H1 (cell line): ENCODE measurements around the gene GJC3. TPM values are rescaled to one million over a fixed set of nuclear protein-coding genes. Genes with fewer than 3 reads are reported as not detected.

Experiments
- CTCF ChIA-PET: fragments of 300-600 bp; sonication (Branson Sonifier 250); formaldehyde crosslinking; loops from one replicate; lab custom pipeline; 2021; ENCODE audit not compliant: partially characterized antibody; lab: Charles Lee
- POLR2A ChIA-PET: fragments of 300-600 bp; sonication (Branson Sonifier 250); formaldehyde crosslinking; loops from one replicate; lab custom pipeline; 2021; ENCODE audit warnings: inconsistent platforms; ENCODE audit not compliant: partially characterized antibody; lab: Charles Lee
- DNase-seq, 2 experiments: peaks; one replicate each; pipeline versions ENCODE4 v3.0.0 to v3.0.0-alpha.2; 2010 to 2022; ENCODE audit warnings: low spot score in 2 of 2, low read depth in 1 of 2, mixed read lengths in 1 of 2
- FAIRE-seq: peaks from 2 replicates; lab custom pipeline; 2011; peaks lifted over from hg19 to GRCh38; lab: Jason Lieb, UNC
- H2AFZ ChIP-seq: 2 replicates; pipeline ENCODE4 v1.8.1; 2012; ENCODE audit warnings: low read length, inconsistent platforms
- H2AK5ac ChIP-seq: 2 replicates; pipeline ENCODE4 v1.6.1; 2013; ENCODE audit warnings: low read depth, low read length
- H2BK120ac ChIP-seq: replicated peaks from 2 replicates; pipeline ENCODE3; 2013; ENCODE audit warnings: low read depth, low read length, inconsistent platforms
- H2BK12ac ChIP-seq: 2 replicates; pipeline ENCODE4 v1.6.1; 2013; ENCODE audit warnings: low read depth, low read length
- H2BK15ac ChIP-seq: 2 replicates; pipeline ENCODE4 v1.6.1; 2013; ENCODE audit warnings: low read length
- H2BK20ac ChIP-seq: 2 replicates; pipeline ENCODE4 v1.6.1; 2013; ENCODE audit warnings: low read length
- H2BK5ac ChIP-seq: 2 replicates; pipeline ENCODE4 v1.6.1; 2013; ENCODE audit warnings: low read depth, low read length
- H3K14ac ChIP-seq: 2 replicates; pipeline ENCODE4 v1.6.1; 2013; ENCODE audit warnings: inconsistent platforms; ENCODE audit not compliant: insufficient read length
- H3K18ac ChIP-seq: 2 replicates; pipeline ENCODE4 v1.6.1; 2013; ENCODE audit warnings: low read length; ENCODE audit errors: extremely low read depth
- H3K23ac ChIP-seq: 2 replicates; pipeline ENCODE4 v1.6.1; 2013; ENCODE audit warnings: inconsistent platforms; ENCODE audit not compliant: insufficient read length
- H3K23me2 ChIP-seq: 2 replicates; pipeline ENCODE4 v1.6.1; 2013; ENCODE audit warnings: low read depth, low read length
- H3K27ac ChIP-seq: 2 replicates; pipeline ENCODE4 v1.6.1; 2011; ENCODE audit warnings: low read depth, low read length, inconsistent platforms
- H3K27me3 ChIP-seq, 4 experiments: replicated peaks in 1 of 4; 1 replicate in 1 of 4; 2 replicates in 3 of 4; pipeline versions ENCODE4 v1.6.1 to v1.8.1; 2011 to 2013; ENCODE audit warnings: low read length in 3 of 4, mild to moderate bottlenecking in 3 of 4, inconsistent platforms in 2 of 4, mixed read lengths in 2 of 4, moderate library complexity in 1 of 4; ENCODE audit not compliant: control insufficient read depth in 3 of 4, insufficient read depth in 3 of 4; ENCODE audit errors: extremely low read depth in 1 of 4
- H3K36me3 ChIP-seq, 4 experiments: 2 replicates each; pipeline versions ENCODE4 v1.6.1 to v1.8.1; 2011 to 2013; ENCODE audit warnings: mild to moderate bottlenecking in 4 of 4, low read length in 3 of 4, moderate library complexity in 2 of 4, control low read depth in 1 of 4, inconsistent platforms in 1 of 4; ENCODE audit not compliant: insufficient read depth in 4 of 4, control insufficient read depth in 2 of 4
- H3K4ac ChIP-seq: replicated peaks from 2 replicates; pipeline ENCODE3; 2013; ENCODE audit warnings: low read length, low read depth, mixed read lengths, inconsistent platforms; ENCODE audit not compliant: insufficient read length
- H3K4me1 ChIP-seq, 4 experiments: replicated peaks in 1 of 4; 1 replicate in 1 of 4; 2 replicates in 3 of 4; pipeline versions ENCODE4 v1.6.1 to v1.8.1; 2011 to 2013; ENCODE audit warnings: low read length in 3 of 4, inconsistent platforms in 2 of 4, mixed read lengths in 1 of 4; ENCODE audit not compliant: insufficient read depth in 4 of 4, control insufficient read depth in 3 of 4
- H3K4me2 ChIP-seq, 2 experiments: 2 replicates each; pipeline versions ENCODE4 v1.6.1 to v1.8.1; 2011 to 2013; ENCODE audit warnings: low read depth in 2 of 2, low read length in 2 of 2, control low read depth in 1 of 2, inconsistent platforms in 1 of 2, mild to moderate bottlenecking in 1 of 2; ENCODE audit not compliant: insufficient read depth in 1 of 2
- H3K4me3 ChIP-seq, 4 experiments: fragments of 200-600, 300-600 bp in 1 of 4; sonication (generic), shearing (Covaris generic), sonication (Bioruptor Twin) in 1 of 4; 2 replicates each; pipeline versions ENCODE4 v1.5.1 to v1.8.1; 2011 to 2016; ENCODE audit warnings: low read length in 4 of 4, low read depth in 3 of 4, control low read depth in 2 of 4, inconsistent platforms in 2 of 4, mild to moderate bottlenecking in 2 of 4, mixed read lengths in 1 of 4, moderate library complexity in 1 of 4; ENCODE audit not compliant: insufficient read depth in 2 of 4; ENCODE audit errors: extremely low read depth in 1 of 4
- H3K56ac ChIP-seq: replicated peaks from 2 replicates; pipeline ENCODE3; 2013; ENCODE audit warnings: low read depth, mild to moderate bottlenecking, mixed read lengths, low read length, inconsistent platforms; ENCODE audit not compliant: insufficient read length
- H3K79me1 ChIP-seq: 2 replicates; pipeline ENCODE4 v1.6.1; 2013; ENCODE audit warnings: low read depth, low read length, control low read depth
- H3K79me2 ChIP-seq, 2 experiments: 2 replicates each; pipeline versions ENCODE4 v1.6.1 to v1.8.1; 2012 to 2013; ENCODE audit warnings: low read length in 2 of 2, mild to moderate bottlenecking in 2 of 2, inconsistent platforms in 1 of 2; ENCODE audit not compliant: insufficient read depth in 2 of 2, control insufficient read depth in 1 of 2
- H3K9ac ChIP-seq, 4 experiments: replicated peaks in 1 of 4; 1 replicate in 1 of 4; 2 replicates in 3 of 4; pipeline versions ENCODE4 v1.6.1 to v1.8.1; 2011 to 2013; ENCODE audit warnings: low read depth in 3 of 4, low read length in 3 of 4, control low read depth in 2 of 4, mild to moderate bottlenecking in 2 of 4, moderate library complexity in 2 of 4, inconsistent platforms in 1 of 4; ENCODE audit errors: extremely low read depth in 1 of 4
- H3K9me3 ChIP-seq, 2 experiments: 2 replicates each; pipeline versions ENCODE4 v1.6.1 to v1.8.1; 2012 to 2013; ENCODE audit warnings: mild to moderate bottlenecking in 2 of 2, moderate library complexity in 2 of 2, control low read depth in 1 of 2, inconsistent platforms in 1 of 2, low read depth in 1 of 2, low read length in 1 of 2, mixed read lengths in 1 of 2; ENCODE audit not compliant: insufficient read depth in 2 of 2
- H4K20me1 ChIP-seq, 2 experiments: replicated peaks in 1 of 2; 2 replicates each; pipeline versions ENCODE3 to v1.8.1; 2011 to 2013; ENCODE audit warnings: inconsistent platforms in 2 of 2, low read length in 2 of 2, mild to moderate bottlenecking in 1 of 2; ENCODE audit not compliant: insufficient read depth in 2 of 2, control insufficient read depth in 1 of 2
- H4K5ac ChIP-seq: 2 replicates; pipeline ENCODE4 v1.6.1; 2013; ENCODE audit warnings: low read length, low read depth, mixed read lengths, inconsistent platforms; ENCODE audit not compliant: insufficient read length
- H4K8ac ChIP-seq: 2 replicates; pipeline ENCODE4 v1.8.0; 2013; ENCODE audit warnings: mild to moderate bottlenecking, moderate library complexity, low read length, inconsistent platforms; ENCODE audit not compliant: insufficient read depth; ENCODE audit errors: extremely low read depth
- H4K91ac ChIP-seq: replicated peaks from 2 replicates; pipeline ENCODE3; 2013; ENCODE audit warnings: low read length, mixed read lengths, inconsistent platforms; ENCODE audit not compliant: insufficient read length
- ATF2 ChIP-seq: IDR thresholded peaks from 2 replicates; pipeline ENCODE4 v1.6.1; 2012; ENCODE audit warnings: low read length, inconsistent platforms
- BCL11A ChIP-seq, 2 experiments: IDR thresholded peaks; one replicate each; pipeline ENCODE4 v1.6.1; 2011; ENCODE audit warnings: low read depth in 2 of 2, low read length in 2 of 2, mild to moderate bottlenecking in 2 of 2
- EZH2 ChIP-seq: fragments of 200-600 bp; sonication (generic); IDR thresholded peaks from 2 replicates; pipeline ENCODE4 v1.7.1; 2012; ENCODE audit warnings: low read depth, mild to moderate bottlenecking, moderate library complexity, low read length, inconsistent platforms; ENCODE audit not compliant: severe bottlenecking
- MAFK ChIP-seq: IDR thresholded peaks from 2 replicates; pipeline ENCODE4 v1.6.1; 2012; ENCODE audit warnings: low read depth, mild to moderate bottlenecking, improper control_type of control experiment, low read length
- NRF1 ChIP-seq: IDR thresholded peaks from 2 replicates; pipeline ENCODE4 v1.6.1; 2011; ENCODE audit warnings: mild to moderate bottlenecking, low read depth, low read length, improper control_type of control experiment
- RXRA ChIP-seq: IDR thresholded peaks from 2 replicates; pipeline ENCODE4 v1.6.1; 2011; ENCODE audit warnings: low read depth, mild to moderate bottlenecking, low read length, moderate library complexity; ENCODE audit not compliant: insufficient read depth
- TAF7 ChIP-seq: optimal IDR thresholded peaks from 2 replicates; pipeline ENCODE3; 2011; ENCODE audit warnings: low read depth, mild to moderate bottlenecking, inconsistent platforms, low read length, moderate library complexity, borderline replicate concordance
- TCF12 ChIP-seq: IDR thresholded peaks from 2 replicates; pipeline ENCODE4 v1.6.1; 2011; ENCODE audit warnings: low read depth, mild to moderate bottlenecking, low read length
- YY1 ChIP-seq: IDR thresholded peaks from 2 replicates; pipeline ENCODE4 v1.6.1; 2011; ENCODE audit warnings: low read depth, mild to moderate bottlenecking, low read length
- ZNF274 ChIP-seq: IDR thresholded peaks from 2 replicates; pipeline ENCODE4 v1.7.0; 2012; ENCODE audit warnings: low read length, borderline replicate concordance; ENCODE audit errors: extremely low read depth
- polyA plus RNA-seq, 7 experiments: library from polyadenylated mRNA; depleted of rRNA in 3 of 7; stranded (reverse) in 5 of 7; unstranded in 2 of 7; fragments of >200 nt in 5 of 7; fragments of 200-250 nt in 2 of 7; gene quantifications; 1 replicate in 5 of 7; 2 replicates in 1 of 7; 4 replicates in 1 of 7; pipeline versions ENCODE4 v1.2.1 to v1.2.3, GENCODE V29; 2011 to 2013; ENCODE audit warnings: missing spikeins in 2 of 7, mixed read lengths in 2 of 7
- total RNA-seq: library from RNA; stranded (reverse); fragmentation: NEBNext Ultra II Directional; extraction: Animal tissue kit (Norgen Biotek cat#: 25700); gene quantifications from 2 replicates; pipeline ENCODE4 v1.2.1, GENCODE V29; 2021

Gene GJC3
- total and polyA plus RNA-seq, 2 of the 8 experiments (the other 6 are each of a cell fraction or from before 2014, with no cell fraction given) = 2.7 to 3.0 TPM

- no peak overlapping the region for H3K9ac ChIP-seq
- H3K23ac ChIP-seq = no peak overlapping the region
- H2AFZ ChIP-seq = no peak overlapping the region
- TF ChIP-seq NRF1 = no peak
- no peak for TF ChIP-seq MAFK
- TF ChIP-seq YY1 = no peak
- no peak for TF ChIP-seq EZH2
- TF ChIP-seq BCL11A (IDR thresholded peaks at IDR 0.05; ENCODE audit: low read depth in 2 of 2, low read length in 2 of 2) = no peak
- no peak for TF ChIP-seq TCF12
- TF ChIP-seq ATF2 = no peak
- no peak for TF ChIP-seq RXRA
- TF ChIP-seq TAF7 = no peak
- no peak for TF ChIP-seq ZNF274
- no peaks in the 10 kb centered on the region for H3K79me1 ChIP-seq
- no peak overlapping the region for H2AK5ac ChIP-seq
- CTCF ChIA-PET = interaction anchor here (1.3 kb wide), 2 partner anchors 14 to 33 kb away, joined by 3 read pairs; no protein-coding TSS in a partner anchor
- no peaks in the 10 kb centered on the region for H4K20me1 ChIP-seq
- H4K5ac ChIP-seq = no peak overlapping the region
- H3K79me2 ChIP-seq = no peaks in the 10 kb centered on the region
- H2BK120ac ChIP-seq = no peak overlapping the region
- H3K4me1 ChIP-seq = no peaks in the 10 kb centered on the region
- no peak overlapping the region for H3K4me3 ChIP-seq
- H2BK20ac ChIP-seq = no peak overlapping the region
- H2BK12ac ChIP-seq = no peak overlapping the region
- H3K4me2 ChIP-seq = no peak overlapping the region
- no peak overlapping the region for H3K27ac ChIP-seq
- no peak overlapping the region for H4K8ac ChIP-seq
- H2BK15ac ChIP-seq = no peak overlapping the region
- no peak overlapping the region for H3K14ac ChIP-seq
- H3K27me3 ChIP-seq = no peaks in the 10 kb centered on the region
- no peaks in the 10 kb centered on the region for H3K36me3 ChIP-seq
- H3K4ac ChIP-seq = no peak overlapping the region
- no peak overlapping the region for H4K91ac ChIP-seq
- no peak overlapping the region for H3K18ac ChIP-seq
- H2BK5ac ChIP-seq = no peak overlapping the region
- H3K23me2 ChIP-seq = no peaks in the 10 kb centered on the region
- H3K56ac ChIP-seq = no peak overlapping the region
- FAIRE-seq = no peak
- DNase-seq = no peak
- POLR2A ChIA-PET = no interaction called here
- H3K9me3 ChIP-seq = 0 out of 4 replicates have a peak, but pooled peaks cover 0 to under 1% of the 10 kb centered on the region in 2 experiments
Observed at GRCh38 chr7:99894738-99895137, 34.7 kb downstream of the GJC3 start.
